ENCODE results near the gene MAN1A2. TPM values are rescaled to one million over a fixed set of nuclear protein-coding genes. Genes with fewer than 3 reads are reported as not detected.

MAN1A2 gene
- total RNA-seq, 1 donor from 2014 or later, result 39.4 TPM

DNA sequence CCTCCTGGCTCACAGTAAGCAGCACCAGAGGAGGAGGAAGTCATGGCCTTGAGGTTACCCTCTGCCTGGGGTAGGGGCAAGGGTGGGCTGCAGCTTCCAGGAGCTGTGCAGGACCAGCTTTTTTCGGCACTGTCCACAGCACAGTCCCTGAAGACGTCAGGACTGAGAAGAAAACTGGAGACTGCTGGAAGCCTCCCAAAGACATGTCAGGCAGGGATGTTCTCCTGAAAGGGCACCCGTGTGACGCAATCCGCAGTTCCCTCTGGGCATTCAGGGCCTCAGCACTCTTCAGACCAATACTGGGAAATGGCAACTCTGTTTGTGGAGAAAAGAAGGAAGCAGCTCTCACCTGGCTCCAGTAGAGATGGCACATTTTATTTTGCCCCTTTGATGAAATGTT, 173.8 kb downstream of the MAN1A2 start:
- Mint-ChIP-seq H3K27me3 (ENCODE audit: low read depth) (no peaks in the 10 kb centered on the region), H3K4me1 (no peaks in the 10 kb centered on the region), H3K4me3 (no peak overlapping the region), H3K36me3 (ENCODE audit: low read depth) (no peaks in the 10 kb centered on the region), H3K9me3 (no peaks in the 10 kb centered on the region), H3K27ac (ENCODE audit: unreplicated experiment) (no peak overlapping the region)
- no peak for DNase-seq (ENCODE audit: low read depth, low spot score)
- TF ChIP-seq, protein P1, sequence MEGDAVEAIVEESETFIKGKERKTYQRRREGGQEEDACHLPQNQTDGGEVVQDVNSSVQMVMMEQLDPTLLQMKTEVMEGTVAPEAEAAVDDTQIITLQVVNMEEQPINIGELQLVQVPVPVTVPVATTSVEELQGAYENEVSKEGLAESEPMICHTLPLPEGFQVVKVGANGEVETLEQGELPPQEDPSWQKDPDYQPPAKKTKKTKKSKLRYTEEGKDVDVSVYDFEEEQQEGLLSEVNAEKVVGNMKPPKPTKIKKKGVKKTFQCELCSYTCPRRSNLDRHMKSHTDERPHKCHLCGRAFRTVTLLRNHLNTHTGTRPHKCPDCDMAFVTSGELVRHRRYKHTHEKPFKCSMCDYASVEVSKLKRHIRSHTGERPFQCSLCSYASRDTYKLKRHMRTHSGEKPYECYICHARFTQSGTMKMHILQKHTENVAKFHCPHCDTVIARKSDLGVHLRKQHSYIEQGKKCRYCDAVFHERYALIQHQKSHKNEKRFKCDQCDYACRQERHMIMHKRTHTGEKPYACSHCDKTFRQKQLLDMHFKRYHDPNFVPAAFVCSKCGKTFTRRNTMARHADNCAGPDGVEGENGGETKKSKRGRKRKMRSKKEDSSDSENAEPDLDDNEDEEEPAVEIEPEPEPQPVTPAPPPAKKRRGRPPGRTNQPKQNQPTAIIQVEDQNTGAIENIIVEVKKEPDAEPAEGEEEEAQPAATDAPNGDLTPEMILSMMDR (conservative IDR thresholded peaks at IDR 0.05), result no peak

DNA sequence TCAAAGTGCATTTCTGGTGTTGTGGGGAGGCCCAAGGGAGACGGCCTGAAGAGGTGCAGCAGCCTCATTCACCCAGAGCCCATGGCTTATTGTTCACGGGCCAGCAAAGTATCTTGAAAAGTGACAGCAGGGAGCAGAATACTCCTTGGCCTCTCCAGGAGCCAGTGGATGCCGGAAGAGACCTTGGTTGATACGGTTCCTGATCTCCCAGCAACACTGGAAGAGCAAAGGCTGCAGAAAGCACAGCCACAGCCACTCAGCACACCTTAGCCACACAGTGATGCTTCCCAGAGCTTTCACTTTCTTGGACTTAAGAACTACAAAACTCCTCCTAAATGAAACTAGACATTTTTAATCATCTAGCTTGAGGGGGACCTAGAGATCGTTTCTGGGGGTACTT, 174.3 kb downstream of the MAN1A2 start:
- no peaks in the 10 kb centered on the region for H3K4me1 Mint-ChIP-seq
- H3K9me3 Mint-ChIP-seq, result no peaks in the 10 kb centered on the region
- no peaks in the 10 kb centered on the region for H3K36me3 Mint-ChIP-seq (ENCODE audit: low read depth)
- no peaks in the 10 kb centered on the region for H3K27me3 Mint-ChIP-seq (ENCODE audit: low read depth)
- DNase-seq (ENCODE audit: low read depth, low spot score), result no peak
- H3K4me3 Mint-ChIP-seq, result no peak overlapping the region
- TF ChIP-seq, protein P1 (conservative IDR thresholded peaks at IDR 0.05), result no peak
- no peak overlapping the region for H3K27ac Mint-ChIP-seq (ENCODE audit: unreplicated experiment)

DNA sequence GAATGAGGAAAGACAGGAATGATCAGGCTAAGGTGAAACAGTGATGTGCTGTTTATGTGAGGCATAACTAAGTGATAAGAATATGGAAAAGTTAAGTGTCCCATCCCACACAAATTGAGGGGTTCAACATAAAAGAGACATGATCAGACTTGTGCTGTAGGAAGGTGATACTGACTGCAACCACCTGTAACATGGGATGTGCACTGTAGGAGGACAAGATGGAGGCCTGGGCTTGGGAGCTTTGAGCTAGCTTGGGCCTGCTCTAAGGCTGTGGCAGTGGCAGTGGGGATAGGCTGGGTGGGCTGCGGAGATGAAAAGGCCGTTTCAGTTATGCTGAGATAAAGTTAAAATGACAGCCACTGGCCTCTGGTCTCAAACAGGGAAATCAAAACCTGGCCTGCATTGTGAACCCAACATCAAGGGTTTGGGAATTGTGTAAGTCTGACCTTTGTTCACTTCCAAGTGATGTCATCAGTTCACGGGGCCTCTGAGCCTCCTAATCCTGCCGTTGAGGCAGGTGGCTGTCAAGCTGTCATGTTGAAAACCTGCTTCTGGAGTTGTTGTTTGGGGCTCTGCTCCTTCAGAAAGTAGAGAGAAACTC, 177.4 kb downstream of the MAN1A2 start:
- Mint-ChIP-seq H3K4me1 (no peaks in the 10 kb centered on the region), H3K36me3 (ENCODE audit: low read depth) (no peaks in the 10 kb centered on the region), H3K4me3 (no peak overlapping the region), H3K27ac (ENCODE audit: unreplicated experiment) (no peak overlapping the region), H3K27me3 (ENCODE audit: low read depth) (no peaks in the 10 kb centered on the region), H3K9me3 (no peaks in the 10 kb centered on the region)
- DNase-seq (ENCODE audit: low read depth, low spot score), result no peak
- TF ChIP-seq, protein P1 (conservative IDR thresholded peaks at IDR 0.05), result no peak

DNA sequence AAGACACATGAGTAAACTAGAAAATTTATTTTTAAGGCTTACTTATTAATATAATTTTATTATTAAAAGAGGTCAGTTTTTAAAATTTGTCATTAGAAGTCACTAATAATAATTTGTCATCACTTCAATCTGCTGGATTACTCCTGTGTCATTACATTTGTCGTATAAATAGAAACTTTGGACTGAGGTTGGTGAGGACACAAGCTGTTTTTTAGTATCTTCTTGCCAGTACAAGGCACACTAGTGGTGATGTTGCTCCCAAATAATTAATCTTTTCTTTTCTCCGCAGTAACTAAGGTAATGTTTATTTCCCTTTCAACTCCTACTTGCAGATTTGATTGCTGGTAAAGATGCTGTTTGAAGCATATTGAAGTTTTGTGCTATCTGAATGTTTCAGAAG, 179.2 kb downstream of the MAN1A2 start:
- TF ChIP-seq, protein P1 (conservative IDR thresholded peaks at IDR 0.05), result no peak
- Mint-ChIP-seq H3K4me3 (no peak overlapping the region), H3K4me1 (no peaks in the 10 kb centered on the region), H3K27me3 (ENCODE audit: low read depth) (no peaks in the 10 kb centered on the region), H3K36me3 (ENCODE audit: low read depth) (no peaks in the 10 kb centered on the region), H3K9me3 (no peaks in the 10 kb centered on the region), H3K27ac (ENCODE audit: unreplicated experiment) (no peak overlapping the region)
- DNase-seq (ENCODE audit: low read depth, low spot score), result no peak

DNA sequence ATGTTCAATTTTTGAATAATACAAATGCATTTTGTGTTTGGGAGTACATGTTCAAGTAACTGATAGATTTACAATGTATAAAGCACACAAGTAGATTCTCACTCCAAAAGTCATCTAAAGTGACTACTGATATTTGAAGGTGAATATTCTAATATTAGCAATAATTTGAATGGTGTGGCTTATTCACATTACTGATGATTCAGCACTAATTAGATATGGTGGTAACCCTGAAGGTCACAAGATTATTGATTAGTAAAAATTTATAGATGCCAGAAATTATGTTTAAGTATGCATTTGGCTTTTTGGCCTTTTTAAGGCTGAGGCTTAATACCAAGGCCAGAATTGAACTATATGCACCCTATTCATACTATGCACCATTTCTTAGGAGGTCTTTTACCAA, 186.2 kb downstream of the MAN1A2 start:
- Mint-ChIP-seq H3K4me1 (no peaks in the 10 kb centered on the region), H3K27me3 (ENCODE audit: low read depth) (no peaks in the 10 kb centered on the region), H3K27ac (ENCODE audit: unreplicated experiment) (no peak overlapping the region), H3K4me3 (no peak overlapping the region), H3K9me3 (peaks cover 12% of the 10 kb centered on the region), H3K36me3 (ENCODE audit: low read depth) (peaks cover 2% of the 10 kb centered on the region)
- TF ChIP-seq, protein P1 (conservative IDR thresholded peaks at IDR 0.05), result no peak
- DNase-seq (ENCODE audit: low read depth, low spot score), result no peak

Data from neural crest cell (in vitro differentiated cells).